D721Med (cell line): Measurements from ENCODE around the gene GHR.

ENCODE experiments used
- DNase-seq: peaks from one replicate; pipeline ENCODE4 v3.0.0; 2011; ENCODE audit warnings: low spot score; ENCODE audit not compliant: insufficient read length
- FAIRE-seq: peaks from 2 replicates; lab custom pipeline; 2011; peaks lifted over from hg19 to GRCh38; lab: Jason Lieb, UNC
- CTCF ChIP-seq: IDR thresholded peaks from 2 replicates; pipeline ENCODE4 v1.5.1; 2012; ENCODE audit warnings: mild to moderate bottlenecking, control low read depth; ENCODE audit not compliant: insufficient read depth; ENCODE audit errors: missing control alignments

Gene GHR

GRCh38 chr5:42547141-42547540, 123.9 kb downstream of the GHR start:
- DNase-seq = no peak
- FAIRE-seq = no peak
- TF ChIP-seq CTCF = no peak

DNA sequence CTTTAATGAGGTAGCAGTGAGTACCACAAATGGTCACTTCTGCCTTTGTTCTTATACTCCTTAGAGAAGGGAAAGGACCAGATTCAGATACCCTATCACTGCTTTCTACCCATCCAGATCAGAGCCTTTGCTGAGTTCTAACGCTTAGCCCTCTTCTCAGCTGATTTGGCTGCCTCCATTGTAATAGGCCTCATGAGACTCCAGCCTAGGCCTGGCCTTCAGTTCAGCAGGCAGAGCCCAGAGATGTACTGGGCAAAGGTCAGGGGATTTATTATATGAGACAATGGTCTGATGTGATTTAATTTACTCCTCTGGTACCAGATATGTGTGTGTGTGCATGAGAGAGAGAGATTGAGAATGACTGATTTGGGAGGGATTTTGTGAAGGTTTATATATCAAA, 124.7 kb downstream of the GHR start:
- DNase-seq (no peak), FAIRE-seq (no peak)
- TF ChIP-seq CTCF = no peak

GRCh38 chr5:42552597-42552996, 129.4 kb downstream of the GHR start:
- TF ChIP-seq CTCF = no peak
- FAIRE-seq (no peak), DNase-seq (no peak)

DNA sequence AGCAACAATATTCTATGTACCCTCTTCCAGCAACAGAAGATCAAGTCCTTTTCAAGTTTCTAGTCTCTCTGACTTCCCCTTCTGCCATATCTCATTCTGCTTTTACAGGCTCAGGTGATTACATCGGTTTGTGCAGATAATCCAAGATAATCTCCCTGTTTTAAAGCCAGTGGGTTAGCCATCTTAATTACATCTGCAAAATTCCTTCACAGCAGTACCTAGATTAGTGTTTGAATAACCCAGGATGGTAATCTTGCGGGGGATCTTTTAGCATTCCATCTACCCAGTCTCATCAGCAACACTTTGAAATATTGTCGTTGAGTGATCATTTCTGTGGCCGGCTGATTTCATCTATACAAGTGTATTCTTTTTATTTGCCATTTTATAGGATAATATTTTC, 130.2 kb downstream of the GHR start:
- no peak for TF ChIP-seq CTCF
- FAIRE-seq = peak; percentile 79
- DNase-seq = no peak

GRCh38 chr5:42555010-42555409, 131.8 kb downstream of the GHR start:
- DNase-seq (no peak), FAIRE-seq (no peak)
- TF ChIP-seq CTCF = no peak

DNA sequence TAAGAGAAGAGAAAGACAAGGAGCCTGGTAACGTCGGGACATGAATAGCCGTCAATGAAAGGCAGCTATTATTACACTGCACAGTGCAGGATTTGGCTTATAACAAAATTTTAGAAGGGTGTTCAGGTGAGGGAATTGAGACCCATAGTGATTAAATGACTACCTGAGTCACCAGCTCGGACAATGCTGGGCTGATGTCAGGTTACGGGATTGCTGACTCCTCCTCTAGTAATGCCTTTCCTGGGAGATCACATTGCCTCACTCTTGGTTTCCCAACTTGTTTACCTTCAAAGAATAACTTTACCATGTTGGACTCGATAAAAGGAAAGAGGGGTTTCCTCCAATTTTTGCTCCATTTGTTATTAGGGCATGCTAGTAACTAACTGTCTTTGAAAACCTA, 132.6 kb downstream of the GHR start:
- FAIRE-seq (no peak), DNase-seq (no peak)
- no peak for TF ChIP-seq CTCF

- no peak for FAIRE-seq
- TF ChIP-seq CTCF = no peak
- no peak for DNase-seq
Measured at GRCh38 chr5:42557689-42558088, 134.4 kb downstream of the GHR start.
